ENCODE measurements around the gene GATA6.

Gene GATA6

DNA sequence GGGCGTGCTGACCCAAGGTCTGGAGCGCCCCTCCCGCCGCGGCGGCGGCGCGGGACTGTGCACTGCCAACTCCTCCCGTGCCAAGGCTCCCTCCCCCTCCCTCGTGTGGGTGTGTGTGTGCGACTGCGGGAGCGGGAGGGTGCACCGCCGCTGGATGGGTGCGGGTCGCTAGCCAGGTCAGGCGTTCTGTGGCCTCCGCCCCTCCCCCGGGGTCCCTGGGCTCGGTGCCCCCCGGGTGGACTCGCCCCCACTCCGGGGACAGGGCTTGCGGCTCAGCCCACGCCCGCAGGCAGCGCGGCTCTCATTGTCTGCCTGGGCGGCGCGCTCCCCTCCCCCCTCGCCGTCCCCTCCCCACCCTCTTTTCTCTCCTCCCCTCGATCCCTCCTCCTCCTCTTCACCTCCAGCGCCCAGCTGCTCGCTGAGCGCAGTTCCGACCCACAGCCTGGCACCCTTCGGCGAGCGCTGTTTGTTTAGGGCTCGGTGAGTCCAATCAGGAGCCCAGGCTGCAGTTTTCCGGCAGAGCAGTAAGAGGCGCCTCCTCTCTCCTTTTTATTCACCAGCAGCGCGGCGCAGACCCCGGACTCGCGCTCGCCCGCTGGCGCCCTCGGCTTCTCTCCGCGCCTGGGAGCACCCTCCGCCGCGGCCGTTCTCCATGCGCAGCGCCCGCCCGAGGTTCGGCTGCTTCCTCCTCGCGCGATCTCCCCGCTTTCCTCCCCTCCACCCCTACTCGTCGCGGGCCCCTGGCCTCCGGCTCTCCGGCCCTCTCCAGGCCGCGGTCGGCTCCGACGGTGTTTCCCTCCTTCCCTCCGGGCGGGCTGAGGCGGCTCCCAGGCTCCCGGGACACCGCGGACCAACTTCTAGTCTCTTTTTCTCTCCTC is at the start of gene GATA6:
Gene GATA6 (plus strand): TSS at position 579 of the 878 bp plus-strand sequence. CDS start 1,556 bp downstream, outside the sequence.
- no peak for DNase-seq (ENCODE audit: low read depth in 1 of 2, low spot score in 1 of 2)

DNA sequence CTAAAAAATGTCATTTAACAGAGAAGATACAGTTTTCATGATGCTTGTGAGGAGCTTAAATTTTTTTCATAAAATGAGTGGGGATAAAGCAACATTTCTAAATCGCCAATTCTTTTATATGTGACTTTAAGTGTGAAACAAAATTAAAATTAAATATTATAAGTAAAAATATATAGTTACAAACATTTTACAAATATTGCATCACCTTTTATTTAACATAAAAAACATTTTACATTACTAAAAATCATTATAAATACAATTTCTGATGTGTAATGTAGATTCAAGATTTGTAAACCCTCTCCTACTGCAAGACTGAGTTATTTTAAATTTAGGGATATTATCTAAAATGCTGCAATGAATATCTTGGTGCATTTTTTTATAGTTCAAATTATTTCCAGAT is 44.4 kb upstream of the GATA6 start:
- no peak for DNase-seq (ENCODE audit: low read depth in 1 of 2, low spot score in 1 of 2)

- no peak for DNase-seq (ENCODE audit: low read depth in 1 of 2, low spot score in 1 of 2)
Measured at GRCh38 chr18:22128954-22129353, 40.4 kb upstream of the GATA6 start.

- DNase-seq (ENCODE audit: low read depth in 1 of 2, low spot score in 1 of 2), result no peak
Measured at GRCh38 chr18:22129778-22130177, 39.6 kb upstream of the GATA6 start.

DNA sequence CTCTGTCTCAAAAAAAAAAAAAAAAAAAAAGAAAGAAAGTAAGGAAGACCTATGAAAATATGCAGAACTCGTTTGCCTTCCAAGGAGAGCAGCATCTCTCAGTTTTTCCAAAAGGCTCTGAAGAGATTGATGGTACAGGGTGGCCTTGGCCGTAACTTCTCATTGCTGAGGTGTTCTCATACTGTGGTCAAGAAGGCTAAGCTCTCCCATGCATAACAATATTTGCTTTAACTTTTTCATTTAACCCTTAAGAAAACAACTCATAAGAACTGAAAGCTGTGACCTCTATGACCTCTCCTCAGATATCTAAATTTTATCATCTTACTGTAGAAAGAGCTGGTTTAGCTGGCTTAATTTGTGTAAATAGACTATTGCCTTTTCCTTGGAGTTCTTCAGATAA is 37.1 kb upstream of the GATA6 start:
- no peak for DNase-seq (ENCODE audit: low read depth in 1 of 2, low spot score in 1 of 2)

DNA sequence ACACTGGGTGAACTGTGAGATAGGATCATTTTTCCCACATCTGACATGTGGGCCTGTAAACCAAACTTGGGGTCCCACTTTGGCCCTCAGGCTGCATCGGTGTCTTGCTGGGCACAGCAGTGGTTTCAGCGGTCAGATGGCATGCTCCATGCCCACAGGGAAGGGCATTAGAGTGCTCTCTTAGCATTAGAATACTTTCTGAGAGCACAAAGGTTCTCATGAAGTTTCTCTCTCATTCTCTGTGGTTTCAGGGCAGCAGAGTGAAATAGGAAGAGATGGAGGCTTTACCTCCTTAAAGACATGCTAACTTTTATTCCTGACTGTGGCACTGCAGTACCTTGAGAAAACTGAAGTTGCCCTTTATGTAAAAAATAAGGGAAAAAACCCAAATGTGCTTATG is 36.6 kb upstream of the GATA6 start:
- no peak for DNase-seq (ENCODE audit: low read depth in 1 of 2, low spot score in 1 of 2)

DNA sequence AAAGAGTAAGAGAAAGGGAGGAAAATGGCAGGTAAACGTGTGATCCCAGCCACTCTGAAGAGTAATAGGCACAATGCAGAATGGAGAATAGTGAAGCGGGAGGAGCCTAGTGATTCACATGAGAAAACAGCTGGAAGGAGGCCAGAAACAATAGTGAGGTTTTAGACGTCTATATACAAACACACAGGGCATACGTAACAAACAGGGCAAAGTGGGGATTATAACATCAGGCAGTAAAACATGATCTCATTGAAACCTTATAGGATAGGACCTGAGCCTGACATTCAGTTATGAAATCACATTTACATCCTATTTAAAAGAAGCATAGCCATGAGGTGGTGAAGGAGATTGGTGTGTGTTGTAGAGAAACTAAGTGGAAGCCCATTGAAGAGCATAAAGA is 33.0 kb upstream of the GATA6 start:
- DNase-seq (ENCODE audit: low read depth in 1 of 2, low spot score in 1 of 2), result no peak

DNA sequence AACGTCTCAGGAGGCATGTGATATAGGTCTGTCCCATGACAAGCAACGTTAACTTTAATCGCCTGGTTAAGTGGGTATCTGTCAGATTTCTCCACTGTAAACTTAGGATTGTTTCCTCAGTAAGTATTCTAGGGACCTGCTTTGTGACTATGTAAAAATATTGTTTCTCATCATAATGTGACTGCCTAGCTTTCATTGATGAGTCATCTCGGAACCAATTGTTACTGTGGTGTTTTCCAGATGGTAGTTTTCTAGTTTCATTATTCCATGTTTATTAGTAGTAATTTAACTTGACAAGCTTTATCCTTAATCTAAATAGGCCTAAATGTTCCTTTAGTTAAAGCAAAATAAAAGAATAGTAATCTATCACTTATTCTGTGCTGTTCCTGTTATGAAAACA is 28.2 kb upstream of the GATA6 start:
- no peak for DNase-seq (ENCODE audit: low read depth in 1 of 2, low spot score in 1 of 2)

DNA sequence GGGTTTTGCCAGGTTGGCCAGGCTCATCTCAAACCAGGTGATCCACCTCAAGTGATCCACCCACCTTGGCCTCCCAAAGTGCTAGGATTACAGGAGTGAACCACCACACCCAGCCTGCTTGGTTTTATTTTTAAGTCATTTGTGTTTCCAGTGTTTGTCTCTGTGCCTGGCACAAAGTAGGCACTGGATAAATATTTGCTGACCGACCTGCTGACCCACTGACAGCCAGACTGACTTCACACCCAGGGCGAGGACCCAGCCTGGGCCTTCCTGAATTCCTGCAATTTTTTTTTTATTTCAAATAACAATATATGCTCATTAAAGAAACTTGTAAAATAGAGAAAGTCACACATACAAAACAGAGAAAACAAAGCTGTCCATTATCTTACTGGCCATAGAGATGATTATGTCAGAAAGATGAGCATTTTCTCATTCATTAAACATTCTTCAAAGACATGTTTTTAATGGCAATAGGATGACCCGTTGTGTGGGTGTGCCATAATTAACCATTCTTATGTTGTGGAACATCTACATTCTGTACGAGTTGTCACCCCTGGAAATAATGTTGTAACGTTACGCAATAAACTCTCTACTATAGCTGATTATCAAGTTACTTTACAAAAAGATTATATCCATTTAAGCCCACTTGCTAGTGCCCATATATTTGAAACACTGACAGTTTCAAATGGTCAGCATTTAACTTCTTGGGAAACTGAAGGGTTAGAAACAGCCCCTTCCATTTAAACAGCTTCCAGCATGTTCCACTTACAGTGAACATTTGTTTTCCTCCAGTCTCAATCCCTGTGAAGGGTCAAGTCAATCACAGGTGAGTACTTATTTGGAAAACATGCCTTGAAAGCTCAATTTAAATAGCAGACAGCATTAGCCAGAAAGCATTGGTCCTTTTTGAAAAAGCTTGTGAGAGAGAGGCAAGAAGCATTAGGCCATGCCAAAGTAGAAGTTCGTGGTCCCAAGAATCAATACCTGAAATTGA is 25.7 kb upstream of the GATA6 start:
- no peak for DNase-seq (ENCODE audit: low read depth in 1 of 2, low spot score in 1 of 2)

DNA sequence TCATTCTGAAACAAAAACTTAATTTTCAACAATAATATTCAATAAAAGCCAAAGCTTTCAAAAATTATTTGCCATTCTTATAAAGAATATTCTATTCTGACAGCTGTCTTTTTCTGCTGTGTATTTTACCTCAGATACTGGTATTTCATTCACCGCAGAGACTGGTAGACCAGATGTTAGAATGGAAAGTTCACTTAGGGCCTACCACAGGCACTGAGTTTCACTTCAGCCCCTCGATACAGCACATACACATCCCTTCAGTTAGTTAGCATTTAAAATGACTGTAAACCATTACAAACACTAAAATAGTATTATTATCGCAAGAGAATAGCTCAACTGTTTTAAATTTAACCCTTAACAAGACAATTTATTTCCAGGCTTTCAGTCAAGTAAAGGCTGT is 24.2 kb upstream of the GATA6 start:
- no peak for DNase-seq (ENCODE audit: low read depth in 1 of 2, low spot score in 1 of 2)

- no peak for DNase-seq (ENCODE audit: low read depth in 1 of 2, low spot score in 1 of 2)
Measured at GRCh38 chr18:22149710-22150109, 19.7 kb upstream of the GATA6 start.

DNA sequence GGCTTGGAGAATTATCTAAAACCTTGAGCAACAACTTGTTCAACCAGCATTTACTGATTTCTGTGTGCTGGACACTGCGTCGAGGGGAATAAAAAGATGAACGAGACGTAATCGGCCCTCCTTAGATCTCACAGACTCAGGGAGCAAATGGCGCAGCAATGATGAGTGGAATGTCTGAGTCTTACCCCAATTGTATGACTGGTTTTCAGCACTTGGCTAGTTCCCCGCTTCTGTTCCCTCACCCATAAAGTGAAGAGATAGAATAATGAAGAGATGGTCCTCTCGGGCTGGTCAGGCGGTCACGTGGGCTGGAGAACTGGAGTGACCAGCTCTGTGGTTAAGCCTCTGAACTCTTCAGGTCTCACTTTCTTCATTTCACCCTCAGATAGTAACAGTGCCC is 17.3 kb upstream of the GATA6 start:
- no peak for DNase-seq (ENCODE audit: low read depth in 1 of 2, low spot score in 1 of 2)

DNA sequence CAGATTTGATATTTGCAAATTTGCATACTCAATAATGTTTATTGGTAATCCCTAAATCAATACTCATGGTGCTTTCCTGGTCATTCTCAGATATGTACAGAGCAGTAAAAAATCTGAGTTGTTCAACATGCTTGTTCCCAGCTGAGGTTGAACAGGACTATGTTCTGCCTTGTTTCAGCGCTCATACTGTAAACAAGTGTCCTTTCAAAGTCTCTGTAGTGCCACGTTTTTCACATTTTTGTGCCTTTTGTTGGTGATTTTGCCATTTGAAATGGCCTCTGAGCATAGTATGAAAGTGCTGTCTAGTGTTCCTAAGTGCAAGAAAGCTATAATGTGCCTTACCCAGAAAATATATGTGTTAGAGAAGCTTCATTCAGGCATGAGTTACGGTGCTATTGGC is 16.0 kb upstream of the GATA6 start:
- no peak for DNase-seq (ENCODE audit: low read depth in 1 of 2, low spot score in 1 of 2)

GRCh38 chr18:22155584-22155983 is 13.8 kb upstream of the GATA6 start:
- DNase-seq (ENCODE audit: low read depth in 1 of 2, low spot score in 1 of 2), result no peak

GRCh38 chr18:22159014-22159413 is 10.4 kb upstream of the GATA6 start:
- DNase-seq (ENCODE audit: low read depth in 1 of 2, low spot score in 1 of 2), result no peak

DNA sequence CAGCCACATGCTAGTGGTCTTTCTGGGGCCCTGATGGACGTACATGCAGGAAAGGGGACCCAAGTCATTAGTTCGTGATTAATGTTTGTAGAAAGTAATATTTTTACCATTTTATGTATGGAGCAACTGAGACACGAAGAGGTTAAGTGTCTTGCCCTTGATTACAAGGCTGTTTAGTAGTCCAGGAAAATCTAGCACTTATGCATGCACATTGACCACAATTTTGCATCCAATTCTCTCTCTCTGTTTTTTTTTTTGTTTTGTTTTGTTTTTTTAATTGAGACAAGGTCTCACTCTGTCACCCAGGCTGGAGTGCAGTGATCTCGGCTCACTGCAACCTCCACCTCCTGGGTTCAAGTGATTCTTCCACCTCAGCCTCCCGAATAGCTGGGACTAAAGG is 8.3 kb upstream of the GATA6 start:
- no peak for DNase-seq (ENCODE audit: low read depth in 1 of 2, low spot score in 1 of 2)

DNA sequence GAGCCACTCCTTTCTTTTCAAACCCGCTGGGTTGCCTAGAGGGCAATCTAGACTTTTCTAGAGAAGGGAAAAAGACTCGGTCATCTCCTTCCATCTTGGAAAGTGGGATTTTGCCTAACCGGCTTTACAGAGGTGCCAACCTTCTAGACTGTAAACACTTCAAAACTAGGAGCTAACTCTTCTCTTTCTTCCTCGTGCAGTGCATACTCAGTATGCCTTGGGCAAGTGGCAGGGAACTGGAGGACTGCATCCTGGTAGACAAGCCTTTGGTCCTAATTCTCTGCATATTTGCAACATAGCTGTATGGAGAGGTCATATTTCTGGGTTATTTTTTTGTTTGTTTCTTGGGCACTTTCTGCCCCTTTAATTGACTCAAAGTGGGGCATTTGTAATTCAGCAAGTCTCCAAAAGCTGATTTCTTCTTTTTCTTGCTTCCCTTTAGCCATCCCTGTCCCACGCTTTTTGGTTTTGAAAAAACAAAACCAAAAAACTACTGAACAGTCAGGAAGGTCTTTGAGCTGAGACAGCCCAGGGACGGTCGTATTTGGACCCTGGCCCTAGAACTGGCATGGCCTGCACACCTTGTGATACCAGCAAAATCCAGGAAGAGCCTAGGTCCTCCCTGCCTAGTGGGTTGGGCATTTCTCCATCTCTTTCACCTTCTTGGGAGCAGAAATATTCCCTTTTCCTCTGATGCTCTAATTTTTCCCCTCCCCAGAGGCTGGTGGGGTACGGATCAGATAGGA is 5.8 kb upstream of the GATA6 start:
- no peak for DNase-seq (ENCODE audit: low read depth in 1 of 2, low spot score in 1 of 2)

- no peak for DNase-seq (ENCODE audit: low read depth in 1 of 2, low spot score in 1 of 2)
Measured at GRCh38 chr18:22164337-22165048, 4.9 kb upstream of the GATA6 start.

GRCh38 chr18:22165049-22165602 is 4.3 kb upstream of the GATA6 start:
- DNase-seq (ENCODE audit: low read depth in 1 of 2, low spot score in 1 of 2), result no peak

GRCh38 chr18:22165603-22166068 is 3.8 kb upstream of the GATA6 start:
- DNase-seq (ENCODE audit: low read depth in 1 of 2, low spot score in 1 of 2), result no peak
